ENCODE results near the gene KCNA10. TPM values are rescaled to one million over a fixed set of nuclear protein-coding genes. Genes with fewer than 3 reads are reported as not detected.

KCNA10 gene
- total and polyA plus RNA-seq, 2 donors (not counting 1 experiment from before 2014, with no cell fraction given): not detected

DNA sequence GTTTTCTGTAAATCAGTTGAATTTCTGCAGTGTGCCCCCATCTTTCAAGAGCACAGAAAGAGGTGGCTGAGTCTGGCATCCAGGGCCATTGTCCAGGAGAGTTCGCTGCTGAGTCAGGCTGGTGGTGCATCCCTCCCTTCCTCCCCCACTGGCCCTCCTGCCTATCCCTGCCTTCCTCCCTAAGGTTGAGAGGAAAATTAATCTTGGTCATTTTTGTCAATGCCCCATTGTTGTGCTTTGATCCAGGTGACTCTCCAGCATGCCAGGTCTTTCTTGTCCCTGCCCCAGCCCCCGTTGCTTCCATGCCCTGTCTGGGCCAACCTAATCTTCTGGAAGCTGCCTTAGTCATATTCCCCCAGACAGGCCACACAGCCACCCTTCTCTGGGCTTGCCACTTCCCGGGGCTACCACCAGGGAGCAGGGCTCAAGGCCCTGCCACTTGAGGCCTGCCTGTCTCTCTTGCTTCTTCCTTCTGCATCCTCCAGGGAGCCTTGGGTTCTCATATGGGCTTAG is 41.5 kb downstream of the KCNA10 start:
- H2AFZ ChIP-seq (ENCODE audit: low read length): no peak overlapping the region
- TF ChIP-seq CTCF (conservative IDR thresholded peaks at IDR 0.05 in 1 of 2, IDR thresholded peaks at IDR 0.05 in 1 of 2; ENCODE audit: low read depth in 1 of 2, low read length in 2 of 2) (peak in 1 of 2 donors; percentile 20), EZH2 (IDR thresholded peaks at IDR 0.05; ENCODE audit: low read length, missing control alignments) (no peak)
- no peak overlapping the region for H3K4me3 ChIP-seq (replicated peaks in 1 of 4; ENCODE audit: control extremely low read depth in 1 of 4, insufficient read depth in 1 of 4, low read depth in 3 of 4, low read length in 4 of 4)
- peak overlapping the region; percentile 17 for H3K4me2 ChIP-seq (ENCODE audit: extremely low read depth, insufficient read depth, low read length)
- H3K36me3 ChIP-seq (ENCODE audit: control insufficient read depth, insufficient read depth, low read length): no peaks in the 10 kb centered on the region
- H3K9me3 ChIP-seq (ENCODE audit: control insufficient read depth, insufficient read depth, low read depth, low read length): no peaks in the 10 kb centered on the region
- peaks cover 2% of the 10 kb centered on the region for H3K4me1 ChIP-seq (ENCODE audit: control insufficient read depth, extremely low read depth, insufficient read depth, low read length)
- no peak for DNase-seq (ENCODE audit: low read depth in 2 of 2)
- no peaks in the 10 kb centered on the region for H3K27me3 ChIP-seq (ENCODE audit: control insufficient read depth, insufficient read depth, low read length)
- H3K9ac ChIP-seq (ENCODE audit: insufficient read depth, low read length): no peak overlapping the region
- no peak overlapping the region for H3K27ac ChIP-seq (ENCODE audit: insufficient read depth, low read length)
- H4K20me1 ChIP-seq (ENCODE audit: control insufficient read depth, extremely low read depth, insufficient read depth, low read length): no peaks in the 10 kb centered on the region
- H3K79me2 ChIP-seq (ENCODE audit: control insufficient read depth, insufficient read depth, low read length): no peaks in the 10 kb centered on the region

GRCh38 chr1:110477041-110477440 is 41.9 kb downstream of the KCNA10 start:
- Histone ChIP-seq H2AFZ (ENCODE audit: low read length) (no peak overlapping the region), H4K20me1 (ENCODE audit: control insufficient read depth, extremely low read depth, insufficient read depth, low read length) (no peaks in the 10 kb centered on the region), H3K4me1 (ENCODE audit: control insufficient read depth, extremely low read depth, insufficient read depth, low read length) (peaks cover 2% of the 10 kb centered on the region), H3K9ac (ENCODE audit: insufficient read depth, low read length) (no peak overlapping the region), H3K79me2 (ENCODE audit: control insufficient read depth, insufficient read depth, low read length) (no peaks in the 10 kb centered on the region), H3K27ac (ENCODE audit: insufficient read depth, low read length) (no peak overlapping the region), H3K36me3 (ENCODE audit: control insufficient read depth, insufficient read depth, low read length) (no peaks in the 10 kb centered on the region), H3K4me2 (ENCODE audit: extremely low read depth, insufficient read depth, low read length) (no peak overlapping the region), H3K27me3 (ENCODE audit: control insufficient read depth, insufficient read depth, low read length) (no peaks in the 10 kb centered on the region), H3K9me3 (ENCODE audit: control insufficient read depth, insufficient read depth, low read depth, low read length) (no peaks in the 10 kb centered on the region), H3K4me3 (replicated peaks in 1 of 4; ENCODE audit: control extremely low read depth in 1 of 4, insufficient read depth in 1 of 4, low read depth in 3 of 4, low read length in 4 of 4) (no peak overlapping the region)
- no peak for TF ChIP-seq EZH2 (IDR thresholded peaks at IDR 0.05; ENCODE audit: low read length, missing control alignments)
- TF ChIP-seq CTCF (conservative IDR thresholded peaks at IDR 0.05 in 1 of 2, IDR thresholded peaks at IDR 0.05 in 1 of 2; ENCODE audit: low read depth in 1 of 2, low read length in 2 of 2): no peak
- peak; percentile 31 to 79 for DNase-seq (ENCODE audit: low read depth in 2 of 2)

GRCh38 chr1:110476028-110476765 is 42.8 kb downstream of the KCNA10 start:
- Histone ChIP-seq H3K9me3 (ENCODE audit: control insufficient read depth, insufficient read depth, low read depth, low read length) (no peaks in the 10 kb centered on the region), H3K4me2 (ENCODE audit: extremely low read depth, insufficient read depth, low read length) (no peak overlapping the region), H3K9ac (ENCODE audit: insufficient read depth, low read length) (no peak overlapping the region), H4K20me1 (ENCODE audit: control insufficient read depth, extremely low read depth, insufficient read depth, low read length) (no peaks in the 10 kb centered on the region), H3K4me1 (ENCODE audit: control insufficient read depth, extremely low read depth, insufficient read depth, low read length) (peaks cover 2% of the 10 kb centered on the region), H3K79me2 (ENCODE audit: control insufficient read depth, insufficient read depth, low read length) (no peaks in the 10 kb centered on the region), H3K27me3 (ENCODE audit: control insufficient read depth, insufficient read depth, low read length) (peaks cover 2% of the 10 kb centered on the region), H3K4me3 (replicated peaks in 1 of 4; ENCODE audit: control extremely low read depth in 1 of 4, insufficient read depth in 1 of 4, low read depth in 3 of 4, low read length in 4 of 4) (no peak overlapping the region), H2AFZ (ENCODE audit: low read length) (no peak overlapping the region), H3K36me3 (ENCODE audit: control insufficient read depth, insufficient read depth, low read length) (no peaks in the 10 kb centered on the region), H3K27ac (ENCODE audit: insufficient read depth, low read length) (no peak overlapping the region)
- no peak for DNase-seq (ENCODE audit: low read depth in 2 of 2)
- no peak for TF ChIP-seq EZH2 (IDR thresholded peaks at IDR 0.05; ENCODE audit: low read length, missing control alignments)
- TF ChIP-seq CTCF (conservative IDR thresholded peaks at IDR 0.05 in 1 of 2, IDR thresholded peaks at IDR 0.05 in 1 of 2; ENCODE audit: low read depth in 1 of 2, low read length in 2 of 2): no peak
